Esophagus (tissue), 2 donors: ENCODE data around the gene PTDSS2. TPM values are rescaled to one million over a fixed set of nuclear protein-coding genes. Genes with fewer than 3 reads are reported as not detected.
A peak's percentile ranks its signal among the peaks of the same experiment; 100 is the strongest.
"Not testable (repeated sequence)": the region's sequence is repeated elsewhere in the genome, so short reads cannot be mapped to it uniquely, and the experiment has no call there.

Experiments
- H3K27ac ChIP-seq, 2 donors: one replicate each; pipeline ENCODE4 v1.5.1; 2013; ENCODE audit warnings: low read depth in 2 of 2, mild to moderate bottlenecking in 2 of 2, inconsistent platforms in 1 of 2, low read length in 1 of 2, moderate library complexity in 1 of 2
- H3K27me3 ChIP-seq, 2 donors: one replicate each; pipeline ENCODE4 v1.6.1; 2013; ENCODE audit warnings: low read length in 2 of 2, control low read depth in 1 of 2, mild to moderate bottlenecking in 1 of 2; ENCODE audit not compliant: insufficient read depth in 2 of 2, control insufficient read depth in 1 of 2
- H3K36me3 ChIP-seq, 2 donors: one replicate each; pipeline ENCODE4 v1.6.1; 2013; ENCODE audit warnings: low read length in 1 of 2; ENCODE audit not compliant: control insufficient read depth in 2 of 2, insufficient read depth in 2 of 2
- H3K4me1 ChIP-seq, 2 donors: one replicate each; pipeline ENCODE4 v1.6.1; 2013; ENCODE audit warnings: low read length in 1 of 2; ENCODE audit not compliant: control insufficient read depth in 2 of 2, insufficient read depth in 2 of 2
- H3K4me3 ChIP-seq, 2 donors: one replicate each; pipeline ENCODE4 v1.5.1; 2013; ENCODE audit warnings: low read length in 2 of 2, mild to moderate bottlenecking in 2 of 2, low read depth in 1 of 2, moderate library complexity in 1 of 2
- H3K9me3 ChIP-seq, 2 donors: one replicate each; pipeline ENCODE4 v1.6.1; 2013; ENCODE audit warnings: mild to moderate bottlenecking in 2 of 2, low read depth in 1 of 2, low read length in 1 of 2, moderate library complexity in 1 of 2; ENCODE audit not compliant: control insufficient read depth in 2 of 2, insufficient read depth in 1 of 2
- WGBS, 2 donors: extraction: QIAGEN DNeasy Blood & Tissue Kit; methylation state at CpG; one replicate each; pipeline ENCODE4 v1.1.7; 2013; 5-methylcytosine and 5-hydroxymethylcytosine counted together
- polyA plus RNA-seq, 2 donors: library from polyadenylated mRNA; stranded (reverse); fragments of 200-250 nt; gene quantifications; one replicate each; pipeline ENCODE4 v1.2.3, GENCODE V29; 2013
- donor health status: healthy with polysubstance abuse.
- donor health status: Bipolar disorder and iron deficiency.

PTDSS2 gene
- polyA plus RNA-seq, 2 donors, result 12.4 to 20.5 TPM

DNA sequence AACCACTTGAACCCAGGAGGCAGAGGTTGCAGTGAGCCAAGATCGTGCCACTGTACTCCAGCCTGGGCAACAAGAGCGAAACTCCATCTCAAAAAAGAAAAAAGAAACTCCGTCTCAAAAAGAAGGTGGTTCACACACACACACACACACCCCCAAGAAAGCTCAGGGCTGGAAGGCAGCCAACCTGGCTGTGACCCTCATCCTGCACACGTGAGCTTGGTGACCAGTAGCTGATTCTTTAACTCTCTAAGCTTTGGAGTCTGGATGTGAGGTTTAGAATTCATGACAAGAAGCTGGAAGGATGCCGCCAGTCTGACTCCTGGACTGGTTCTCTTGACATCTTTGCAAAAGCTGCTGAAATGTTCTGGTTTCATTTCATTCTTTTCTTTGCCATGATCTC lies 58.9 kb downstream of the PTDSS2 start:
- no peaks in the 10 kb centered on the region for H3K9me3 ChIP-seq
- WGBS, 2 donors, result 88 to 92% methylated on average over 5 of the region's 5 CpGs
- peaks cover 0 to 11% of the 10 kb centered on the region in 2 donors for H3K4me1 ChIP-seq
- H3K27ac ChIP-seq, result no peak overlapping the region
- H3K27me3 ChIP-seq, result no peaks in the 10 kb centered on the region
- H3K36me3 ChIP-seq, result peaks cover 0 to 3% of the 10 kb centered on the region in 2 donors
- no peak overlapping the region for H3K4me3 ChIP-seq

DNA sequence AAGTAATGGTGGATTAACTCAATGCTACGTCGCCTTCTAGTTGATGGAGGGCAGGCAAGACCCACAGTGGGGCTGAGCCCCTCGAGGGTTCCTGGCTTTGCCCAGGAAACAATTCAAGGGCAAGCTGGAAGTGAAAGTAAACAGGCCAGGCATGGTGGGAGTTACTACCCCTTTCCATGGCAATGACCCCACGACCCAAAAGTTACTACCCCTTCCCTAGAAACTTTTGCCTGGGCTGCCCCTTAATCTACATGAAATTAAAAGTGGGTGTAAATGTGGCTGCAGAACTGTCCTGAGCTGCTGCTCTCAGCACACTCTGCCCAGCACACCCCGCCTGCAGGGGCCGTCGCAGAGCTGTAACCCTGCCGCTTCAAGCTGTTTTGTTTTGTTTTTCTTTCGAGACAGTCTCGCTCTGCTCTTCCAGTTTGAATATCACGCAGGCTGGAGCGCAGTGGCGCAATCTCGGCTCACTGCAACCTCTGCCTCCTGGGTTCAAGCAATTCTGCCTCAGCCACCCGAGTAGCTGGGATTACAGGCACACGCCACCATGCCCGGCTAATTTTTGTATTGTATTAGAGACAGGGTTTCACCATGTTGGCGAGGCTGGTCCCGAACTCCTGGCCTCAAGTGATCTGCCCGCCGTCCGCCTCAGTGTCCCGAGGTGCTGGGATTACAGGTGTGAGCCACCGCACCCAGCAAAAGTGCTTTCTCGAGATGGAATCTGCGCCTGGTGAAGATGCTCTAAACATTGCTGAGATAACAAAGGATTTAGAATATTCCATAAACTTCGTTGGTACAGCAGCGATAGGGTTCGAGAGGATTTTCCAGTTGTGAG lies 62.9 kb downstream of the PTDSS2 start:
- peaks cover 0 to 3% of the 10 kb centered on the region in 2 donors for H3K4me1 ChIP-seq
- H3K4me3 ChIP-seq, result no peak overlapping the region
- peak overlapping the region in 1 of 2 donors; percentile 99 for H3K27ac ChIP-seq
- H3K27me3 ChIP-seq, result no peaks in the 10 kb centered on the region
- no peaks in the 10 kb centered on the region for H3K9me3 ChIP-seq
- 92% methylated on average over 29 of the region's 29 CpGs for WGBS, 2 donors
- H3K36me3 ChIP-seq, result peaks cover 0 to 3% of the 10 kb centered on the region in 2 donors

- peak overlapping the region; percentile 84 to 99 for H3K27ac ChIP-seq
- H3K4me1 ChIP-seq, result no peaks in the 10 kb centered on the region
- H3K27me3 ChIP-seq, result no peaks in the 10 kb centered on the region
- no peaks in the 10 kb centered on the region for H3K9me3 ChIP-seq
- peaks cover 0 to 3% of the 10 kb centered on the region in 2 donors for H3K36me3 ChIP-seq
- WGBS, 2 donors, result 65 to 84% methylated on average over 10 of the region's 10 CpGs
- H3K4me3 ChIP-seq, result no peak overlapping the region
These were observed 64.5 kb downstream of the PTDSS2 start for GRCh38 chr11:514606-515005.

- Histone ChIP-seq H3K4me1 (no peaks in the 10 kb centered on the region), H3K36me3 (no peaks in the 10 kb centered on the region), H3K9me3 (no peaks in the 10 kb centered on the region), H3K4me3 (no peak overlapping the region), H3K27ac (peak overlapping the region; percentile 87 to 99), H3K27me3 (no peaks in the 10 kb centered on the region)
- WGBS, 2 donors, result 61 to 66% methylated on average over 6 of the region's 6 CpGs
These were observed 65.1 kb downstream of the PTDSS2 start for GRCh38 chr11:515131-515530.

GRCh38 chr11:516400-516799 lies 66.3 kb downstream of the PTDSS2 start:
- no peaks in the 10 kb centered on the region for H3K36me3 ChIP-seq
- H3K27ac ChIP-seq, result peak overlapping the region; percentile 84 to 87
- no peaks in the 10 kb centered on the region for H3K9me3 ChIP-seq
- 95 to 97% methylated on average over 4 of the region's 4 CpGs for WGBS, 2 donors
- no peaks in the 10 kb centered on the region for H3K4me1 ChIP-seq
- no peak overlapping the region for H3K4me3 ChIP-seq
- H3K27me3 ChIP-seq, result no peaks in the 10 kb centered on the region

- peak overlapping the region; percentile 74 to 87 for H3K27ac ChIP-seq
- H3K27me3 ChIP-seq, H3K4me1 ChIP-seq, H3K9me3 ChIP-seq, H3K4me3 ChIP-seq, H3K36me3 ChIP-seq: not testable (repeated sequence)
- WGBS, 2 donors, result 95 to 97% methylated on average over 38 to 43 of the region's 43 CpGs
These were observed 67.0 kb downstream of the PTDSS2 start for GRCh38 chr11:516918-517685.

GRCh38 chr11:518463-519202 lies 68.6 kb downstream of the PTDSS2 start:
- WGBS, 2 donors, result 5 to 7% methylated on average over 54 to 74 of the region's 74 CpGs
- Histone ChIP-seq H3K27me3 (no peaks in the 10 kb centered on the region), H3K4me1 (no peaks in the 10 kb centered on the region), H3K36me3 (no peaks in the 10 kb centered on the region), H3K27ac (peak overlapping the region; percentile 60 to 94), H3K9me3 (no peaks in the 10 kb centered on the region), H3K4me3 (peak overlapping the region in 1 of 2 donors; percentile 3)

DNA sequence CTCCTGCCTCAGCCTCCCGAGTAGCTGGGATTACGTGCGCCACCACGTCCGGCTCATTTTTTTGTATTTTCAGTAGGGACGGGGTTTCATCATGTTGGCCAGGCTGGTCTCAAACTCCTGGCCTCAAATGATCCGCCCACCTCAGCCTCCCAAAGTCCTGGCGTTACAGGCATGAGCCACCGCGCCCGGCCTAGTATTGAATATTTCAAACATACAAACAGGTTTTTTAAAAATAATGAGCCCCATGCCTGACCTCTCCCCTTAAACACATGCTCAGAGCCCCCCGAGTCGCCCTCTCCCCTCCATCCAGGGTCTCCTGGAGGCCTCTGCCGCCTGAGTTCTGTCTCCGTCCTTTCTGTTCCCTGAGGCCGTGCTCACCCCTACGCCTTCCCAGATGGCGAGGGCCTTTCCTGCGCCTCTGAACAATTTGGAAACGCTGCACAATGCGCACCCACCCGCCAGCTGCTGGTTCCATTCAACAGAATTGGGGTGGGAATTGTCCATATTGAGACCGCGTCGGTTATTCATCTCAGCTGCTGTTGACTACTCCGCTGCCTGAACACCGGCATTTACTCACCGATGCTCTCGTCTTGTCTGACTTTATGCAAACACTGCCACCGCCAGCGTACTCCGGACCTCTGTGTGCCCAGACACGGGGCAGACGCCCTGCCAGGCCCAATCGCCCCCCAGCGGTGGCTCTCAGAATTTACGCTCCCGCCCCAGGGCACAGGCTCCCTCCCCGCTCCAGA lies 70.5 kb downstream of the PTDSS2 start:
- WGBS, 2 donors, result 93% methylated on average over 39 of the region's 39 CpGs
- Histone ChIP-seq H3K27ac (no peak overlapping the region), H3K9me3 (no peaks in the 10 kb centered on the region), H3K27me3 (no peaks in the 10 kb centered on the region), H3K36me3 (no peaks in the 10 kb centered on the region), H3K4me3 (no peak overlapping the region), H3K4me1 (no peaks in the 10 kb centered on the region)

DNA sequence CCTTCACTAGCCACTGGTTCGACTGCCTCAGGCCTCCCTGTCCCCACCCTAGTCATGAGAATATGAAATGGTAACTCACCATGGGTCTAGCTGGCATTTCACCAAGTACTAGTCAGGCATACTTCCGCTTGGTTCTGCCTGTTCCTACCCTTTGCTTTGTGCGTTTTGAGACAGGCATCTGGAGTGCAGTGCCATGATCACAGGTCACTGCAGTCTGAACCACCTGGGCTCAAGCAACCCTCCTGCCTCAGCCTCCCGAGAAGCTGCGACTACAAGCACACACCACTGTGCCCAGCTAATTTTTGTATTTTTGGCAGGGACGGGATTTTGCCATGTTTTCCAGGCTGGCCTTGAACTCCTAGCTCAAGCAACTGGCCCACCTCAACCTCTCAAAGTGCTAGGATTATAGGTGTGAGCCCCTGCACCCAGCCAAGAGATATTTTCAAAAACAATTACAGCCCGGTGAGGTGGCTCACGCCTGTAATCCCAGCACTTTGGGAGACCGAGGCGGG lies 71.2 kb downstream of the PTDSS2 start:
- Histone ChIP-seq H3K27ac (no peak overlapping the region), H3K36me3 (no peaks in the 10 kb centered on the region), H3K4me1 (no peaks in the 10 kb centered on the region), H3K4me3 (no peak overlapping the region), H3K27me3 (no peaks in the 10 kb centered on the region), H3K9me3 (no peaks in the 10 kb centered on the region)
- 86 to 90% methylated on average over 10 of the region's 10 CpGs for WGBS, 2 donors
